Breast epithelium (tissue), 4 donors: ENCODE results near the gene ZNF653. TPM values are rescaled to one million over a fixed set of nuclear protein-coding genes. Genes with fewer than 3 reads are reported as not detected.
A peak's percentile ranks its signal among the peaks of the same experiment; 100 is the strongest.

Experiments
- DNase-seq, 2 donors: peaks; one replicate each; pipeline ENCODE4 v3.0.0-alpha.2; 2019; ENCODE audit warnings: low spot score in 2 of 2
- H3K27ac ChIP-seq, 2 donors: fragments of 200-600 bp; sonication (generic) in 1 of 2; one replicate each; pipeline ENCODE4 v1.5.1; 2016 to 2019; ENCODE audit warnings: mild to moderate bottlenecking in 1 of 2
- H3K27me3 ChIP-seq, 2 donors: fragments of 200-600 bp; sonication (generic) in 1 of 2; one replicate each; pipeline versions ENCODE4 v1.5.1 to v1.6.0; 2017 to 2019; ENCODE audit warnings: control low read depth in 1 of 2, mild to moderate bottlenecking in 1 of 2
- H3K36me3 ChIP-seq: fragments of 200-600 bp; one replicate; pipeline ENCODE4 v1.5.1; 2019
- H3K4me1 ChIP-seq, 2 donors: fragments of 200-600 bp; sonication (generic); one replicate each; pipeline ENCODE4 v1.5.1; 2016 to 2019; ENCODE audit warnings: control low read depth in 1 of 2
- H3K4me3 ChIP-seq, 3 donors: fragments of 200-600 bp; sonication (generic); 1 replicate in 2 of 3; 2 replicates in 1 of 3; pipeline ENCODE4 v1.5.1; 2016 to 2019; ENCODE audit warnings: mild to moderate bottlenecking in 3 of 3, moderate library complexity in 2 of 3
- H3K9me3 ChIP-seq, 2 donors: fragments of 200-600 bp; sonication (generic) in 1 of 2; one replicate each; pipeline ENCODE4 v1.5.1; 2016 to 2019; ENCODE audit warnings: control low read depth in 1 of 2
- CTCF ChIP-seq, 3 donors: fragments of 450-650 bp; IDR thresholded peaks; one replicate each; pipeline ENCODE4 v1.5.1; 2016 to 2017; ENCODE audit warnings: antibody characterized with exemption in 3 of 3, mild to moderate bottlenecking in 3 of 3, moderate library complexity in 3 of 3
- POLR2A ChIP-seq: fragments of 450-650 bp; IDR thresholded peaks from one replicate; pipeline ENCODE4 v1.6.1; 2016; ENCODE audit warnings: antibody characterized with exemption, mild to moderate bottlenecking, moderate library complexity
- POLR2AphosphoS5 ChIP-seq, 3 donors: sonication (generic); formaldehyde crosslinking; IDR thresholded peaks; one replicate each; pipeline ENCODE4 v1.6.1; 2017; ENCODE audit warnings: antibody characterized with exemption in 3 of 3
- intact Hi-C: fragments of 100-400 bp; cut with DNase I; formaldehyde crosslinking; loops from one replicate; pipeline ENCODE4 v1.15.1; 2023; ENCODE audit warnings: low total_unique reads
- total RNA-seq, 3 donors: library from RNA; depleted of rRNA; stranded (reverse); fragments of >200 nt; gene quantifications; one replicate each; pipeline ENCODE4 v1.1.0, GENCODE V29; 2016

Gene ZNF653
- total RNA-seq, 3 donors from 2014 or later, result 3.4 to 14.0 (median 10.8) TPM

GRCh38 chr19:11539495-11540365, 34.1 kb upstream of the ZNF653 start:
- Histone ChIP-seq H3K36me3 (no peaks in the 10 kb centered on the region), H3K4me3 (peak overlapping the region; percentile 26 to 66 (median 57)), H3K9me3 (no peaks in the 10 kb centered on the region), H3K27me3 (peaks cover 0 to 12% of the 10 kb centered on the region in 2 donors), H3K27ac (peak overlapping the region; percentile 91 to 92), H3K4me1 (no peaks in the 10 kb centered on the region)
- TF ChIP-seq CTCF (IDR thresholded peaks at IDR 0.05) (no peak), POLR2AphosphoS5 (IDR thresholded peaks at IDR 0.05) (peak in 1 of 3 donors; percentile 21), POLR2A (no peak)
- intact Hi-C loops, result no loop called here
- DNase-seq, result peak in 1 of 2 donors; percentile 67

- Histone ChIP-seq H3K36me3 (no peaks in the 10 kb centered on the region), H3K27me3 (peaks cover 0 to 12% of the 10 kb centered on the region in 2 donors), H3K4me3 (peak within 1 kb of the TSS; percentile 26 to 66 (median 57)), H3K4me1 (no peaks in the 10 kb centered on the region), H3K9me3 (no peaks in the 10 kb centered on the region), H3K27ac (peak within 1 kb of the TSS; percentile 91 to 92)
- intact Hi-C loops, result no loop called here
- peak; percentile 66 to 93 for DNase-seq
- TF ChIP-seq CTCF (IDR thresholded peaks at IDR 0.05) (no peak), POLR2AphosphoS5 (IDR thresholded peaks at IDR 0.05) (peak; percentile 41 to 88 (median 60)), POLR2A (peak; percentile 34)
Observed at GRCh38 chr19:11538232-11539036, 32.8 kb upstream of the ZNF653 start, which contains the start of gene CNN1. Gene CNN1, plus strand, starts transcription at chr19:11538851. Its CDS starts 77 bp downstream, at chr19:11538928.

- peak overlapping the region; percentile 66 to 68 for H3K27ac ChIP-seq
- no peaks in the 10 kb centered on the region for H3K4me1 ChIP-seq
- H3K36me3 ChIP-seq, result no peaks in the 10 kb centered on the region
- peaks cover 0 to 12% of the 10 kb centered on the region in 2 donors for H3K27me3 ChIP-seq
- H3K9me3 ChIP-seq, result no peaks in the 10 kb centered on the region
- H3K4me3 ChIP-seq, result peak overlapping the region; percentile 25 to 49 (median 37)
- peak; percentile 90 to 91 for DNase-seq
- TF ChIP-seq POLR2A (no peak), CTCF (IDR thresholded peaks at IDR 0.05) (peak; percentile 61 to 83 (median 80)), POLR2AphosphoS5 (IDR thresholded peaks at IDR 0.05) (peak; percentile 38 to 65 (median 42))
- intact Hi-C loops, result no loop called here
Observed at GRCh38 chr19:11535792-11536595, 30.4 kb upstream of the ZNF653 start.

GRCh38 chr19:11534948-11535347, 29.3 kb upstream of the ZNF653 start:
- no peaks in the 10 kb centered on the region for H3K36me3 ChIP-seq
- intact Hi-C loops, result no loop called here
- DNase-seq, result no peak
- no peak for TF ChIP-seq POLR2A
- H3K4me3 ChIP-seq, result no peak overlapping the region
- H3K27ac ChIP-seq, result peak overlapping the region; percentile 66 to 68
- no peaks in the 10 kb centered on the region for H3K4me1 ChIP-seq
- H3K9me3 ChIP-seq, result no peaks in the 10 kb centered on the region
- H3K27me3 ChIP-seq, result peaks cover 0 to 11% of the 10 kb centered on the region in 2 donors

- Histone ChIP-seq H3K27ac (peak overlapping the region in 1 of 2 donors; percentile 68), H3K4me1 (no peaks in the 10 kb centered on the region), H3K9me3 (no peaks in the 10 kb centered on the region), H3K36me3 (no peaks in the 10 kb centered on the region), H3K27me3 (peaks cover 0 to 7% of the 10 kb centered on the region in 2 donors), H3K4me3 (no peak overlapping the region)
- intact Hi-C loops, result no loop called here
- DNase-seq, result no peak
- TF ChIP-seq POLR2AphosphoS5 (IDR thresholded peaks at IDR 0.05) (no peak), CTCF (IDR thresholded peaks at IDR 0.05) (no peak), POLR2A (no peak)
Observed at GRCh38 chr19:11534538-11534937, 28.9 kb upstream of the ZNF653 start.
